Smooth muscle cell (in vitro differentiated cells): Measurements from ENCODE around the gene SOX1. TPM values are rescaled to one million over a fixed set of nuclear protein-coding genes. Genes with fewer than 3 reads are reported as not detected.

Experiments used
- DNase-seq: peaks from one replicate; lab custom pipeline; 2025; ENCODE audit not compliant: unreplicated experiment; lab: John Stamatoyannopoulos, UW
- H2AFZ ChIP-seq: fragments of 200-600 bp; sonication (generic); 2 replicates; pipeline ENCODE4 v1.6.0; 2016; ENCODE audit warnings: antibody characterized with exemption, low read depth, mild to moderate bottlenecking
- H3F3A ChIP-seq: fragments of 200-600 bp; sonication (generic); 2 replicates; pipeline ENCODE4 v1.6.0; 2017; ENCODE audit warnings: antibody characterized with exemption, low read depth
- H3K27ac ChIP-seq: fragments of 200-600 bp; sonication (generic); 2 replicates; pipeline ENCODE4 v1.5.1; 2016; ENCODE audit warnings: low read depth, mild to moderate bottlenecking
- H3K27me3 ChIP-seq: fragments of 200-600 bp; sonication (generic); 2 replicates; pipeline ENCODE4 v1.6.1; 2016; ENCODE audit warnings: low read depth, mild to moderate bottlenecking
- H3K36me3 ChIP-seq: fragments of 200-600 bp; sonication (generic); 2 replicates; pipeline ENCODE4 v1.5.1; 2016; ENCODE audit warnings: low read depth
- H3K4me1 ChIP-seq: fragments of 200-600 bp; sonication (generic); 2 replicates; pipeline ENCODE4 v1.5.1; 2016; ENCODE audit warnings: low read depth
- H3K4me2 ChIP-seq: fragments of 200-600 bp; sonication (generic); 2 replicates; pipeline ENCODE4 v1.6.0; 2016; ENCODE audit warnings: mild to moderate bottlenecking
- H3K4me3 ChIP-seq: fragments of 200-600 bp; sonication (generic); 2 replicates; pipeline ENCODE4 v1.5.1; 2016; ENCODE audit warnings: mild to moderate bottlenecking
- H3K79me2 ChIP-seq: fragments of 200-600 bp; sonication (generic); 2 replicates; pipeline ENCODE4 v1.6.0; 2016; ENCODE audit warnings: low read depth, mild to moderate bottlenecking
- H3K9ac ChIP-seq: fragments of 200-600 bp; sonication (generic); 2 replicates; pipeline ENCODE4 v1.6.0; 2016; ENCODE audit warnings: low read depth
- H3K9me3 ChIP-seq: fragments of 200-600 bp; sonication (generic); replicated peaks from 2 replicates; pipeline ENCODE4 v1.5.1; 2016; ENCODE audit warnings: low read depth
- H4K20me1 ChIP-seq: fragments of 200-600 bp; sonication (generic); 2 replicates; pipeline ENCODE4 v1.6.0; 2016; ENCODE audit warnings: low read depth
- WGBS: methylation state at CpG from one replicate; pipeline ENCODE4 v1.1.7; 2016; ENCODE audit warnings: low lambda C conversion rate; 5-methylcytosine and 5-hydroxymethylcytosine counted together
- polyA plus RNA-seq: library from polyadenylated mRNA; unstranded; fragments of >200 nt; fragmentation: Nextera tagmentation; extraction: Ambion mirVana; gene quantifications from 2 replicates; pipeline ENCODE4 v1.2.1, GENCODE V29; 2016
- total RNA-seq: library from RNA; depleted of rRNA; stranded (reverse); fragments of >200 nt; gene quantifications from 2 replicates; pipeline ENCODE4 v1.2.3, GENCODE V29; 2014
- TF ChIP-seq, protein P1 (sequence below): fragments of 200-600 bp; sonication (generic); IDR thresholded peaks from 2 replicates; pipeline ENCODE4 v1.5.1; 2017; ENCODE audit warnings: borderline replicate concordance, mild to moderate bottlenecking, antibody characterized with exemption; ENCODE audit not compliant: insufficient read depth, poor library complexity, severe bottlenecking

Gene SOX1
- total and polyA plus RNA-seq, 2 experiments from 2014 or later: not detected

DNA sequence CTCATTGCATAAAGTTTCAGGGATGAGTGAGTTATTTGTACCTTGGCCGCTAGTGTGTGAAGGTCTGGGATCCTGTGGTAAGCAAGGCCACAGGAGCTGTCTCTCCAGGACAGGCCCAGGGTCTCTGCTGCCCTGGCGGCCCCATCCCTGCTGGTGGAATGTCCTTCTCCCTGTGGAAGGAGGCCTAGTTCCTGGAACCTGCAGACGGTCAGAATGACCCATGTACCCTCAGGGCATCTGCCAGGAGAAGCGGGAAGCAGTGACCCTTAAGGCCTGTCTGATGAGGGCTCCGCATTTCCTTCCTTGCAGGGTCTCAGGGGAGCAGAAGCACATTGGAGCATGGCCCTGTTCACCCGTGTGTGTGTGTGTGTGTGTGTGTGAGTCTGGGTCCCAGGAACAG lies 32.1 kb upstream of the SOX1 start:
- no peaks in the 10 kb centered on the region for H3F3A ChIP-seq
- H4K20me1 ChIP-seq: no peaks in the 10 kb centered on the region
- peaks cover 3% of the 10 kb centered on the region for H3K4me1 ChIP-seq
- H3K4me2 ChIP-seq: no peak overlapping the region
- no peak overlapping the region for H3K9ac ChIP-seq
- H3K27me3 ChIP-seq: peaks cover 15% of the 10 kb centered on the region
- DNase-seq: no peak
- no peak overlapping the region for H2AFZ ChIP-seq
- TF ChIP-seq, protein P1, sequence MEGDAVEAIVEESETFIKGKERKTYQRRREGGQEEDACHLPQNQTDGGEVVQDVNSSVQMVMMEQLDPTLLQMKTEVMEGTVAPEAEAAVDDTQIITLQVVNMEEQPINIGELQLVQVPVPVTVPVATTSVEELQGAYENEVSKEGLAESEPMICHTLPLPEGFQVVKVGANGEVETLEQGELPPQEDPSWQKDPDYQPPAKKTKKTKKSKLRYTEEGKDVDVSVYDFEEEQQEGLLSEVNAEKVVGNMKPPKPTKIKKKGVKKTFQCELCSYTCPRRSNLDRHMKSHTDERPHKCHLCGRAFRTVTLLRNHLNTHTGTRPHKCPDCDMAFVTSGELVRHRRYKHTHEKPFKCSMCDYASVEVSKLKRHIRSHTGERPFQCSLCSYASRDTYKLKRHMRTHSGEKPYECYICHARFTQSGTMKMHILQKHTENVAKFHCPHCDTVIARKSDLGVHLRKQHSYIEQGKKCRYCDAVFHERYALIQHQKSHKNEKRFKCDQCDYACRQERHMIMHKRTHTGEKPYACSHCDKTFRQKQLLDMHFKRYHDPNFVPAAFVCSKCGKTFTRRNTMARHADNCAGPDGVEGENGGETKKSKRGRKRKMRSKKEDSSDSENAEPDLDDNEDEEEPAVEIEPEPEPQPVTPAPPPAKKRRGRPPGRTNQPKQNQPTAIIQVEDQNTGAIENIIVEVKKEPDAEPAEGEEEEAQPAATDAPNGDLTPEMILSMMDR: no peak
- H3K9me3 ChIP-seq: no peaks in the 10 kb centered on the region
- H3K36me3 ChIP-seq: no peaks in the 10 kb centered on the region
- no peak overlapping the region for H3K27ac ChIP-seq
- no peak overlapping the region for H3K4me3 ChIP-seq
- no peaks in the 10 kb centered on the region for H3K79me2 ChIP-seq
- 74% methylated on average over 6 of the region's 6 CpGs for WGBS

DNA sequence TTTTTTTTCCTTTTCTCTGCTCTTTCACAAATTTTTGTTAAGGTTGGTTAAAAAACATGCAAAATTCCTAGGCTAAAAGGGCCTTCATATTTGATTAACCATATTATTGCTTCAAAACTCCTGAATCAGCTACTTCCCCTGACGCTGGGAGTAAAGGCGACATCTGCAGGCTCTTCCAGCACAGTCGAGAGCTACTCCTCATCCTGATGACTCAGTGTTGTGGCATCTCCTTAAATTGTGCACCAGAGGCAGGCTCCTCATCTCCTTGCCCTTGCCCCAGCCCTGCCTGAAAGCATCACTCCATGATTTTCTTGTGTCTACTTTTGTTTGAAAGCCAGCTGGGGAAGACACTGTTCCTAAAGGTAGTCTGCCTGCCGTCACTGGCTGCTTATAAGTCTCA lies 24.5 kb upstream of the SOX1 start:
- H2AFZ ChIP-seq: no peak overlapping the region
- H3K4me2 ChIP-seq: no peak overlapping the region
- no peaks in the 10 kb centered on the region for H3K9me3 ChIP-seq
- 44% methylated on average over 4 of the region's 4 CpGs for WGBS
- peaks cover 33% of the 10 kb centered on the region for H3K27me3 ChIP-seq
- H3K4me1 ChIP-seq: no peaks in the 10 kb centered on the region
- DNase-seq: no peak
- H3K27ac ChIP-seq: no peak overlapping the region
- no peaks in the 10 kb centered on the region for H4K20me1 ChIP-seq
- no peaks in the 10 kb centered on the region for H3K79me2 ChIP-seq
- H3K9ac ChIP-seq: no peak overlapping the region
- TF ChIP-seq, protein P1: no peak
- no peak overlapping the region for H3K4me3 ChIP-seq
- H3F3A ChIP-seq: no peaks in the 10 kb centered on the region
- no peaks in the 10 kb centered on the region for H3K36me3 ChIP-seq

DNA sequence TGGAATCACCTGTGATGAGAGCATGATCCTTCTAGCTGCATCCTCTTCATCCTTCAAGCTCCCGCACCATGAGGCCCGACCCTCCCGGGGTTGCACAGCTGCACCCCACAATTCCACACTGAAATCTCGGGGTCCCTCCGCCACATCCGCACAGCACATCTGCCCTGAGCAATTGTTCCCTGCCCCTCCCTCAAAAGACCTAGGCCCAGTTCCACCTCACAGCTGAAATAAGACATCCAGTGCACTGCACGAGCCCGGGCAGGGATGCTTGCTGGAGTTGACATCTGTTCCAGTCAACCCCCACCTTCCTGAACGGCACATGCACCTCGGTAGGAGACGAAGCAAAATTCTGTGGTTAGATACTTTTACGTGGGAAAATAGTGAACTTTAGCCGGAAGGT lies 14.7 kb upstream of the SOX1 start:
- no peak overlapping the region for H3K9ac ChIP-seq
- no peaks in the 10 kb centered on the region for H3F3A ChIP-seq
- no peak overlapping the region for H3K4me3 ChIP-seq
- no peaks in the 10 kb centered on the region for H3K9me3 ChIP-seq
- peaks cover 21% of the 10 kb centered on the region for H3K4me1 ChIP-seq
- DNase-seq: no peak
- WGBS: 63% methylated on average over 13 of the region's 13 CpGs
- no peak overlapping the region for H2AFZ ChIP-seq
- peaks cover 93% of the 10 kb centered on the region for H3K27me3 ChIP-seq
- H3K27ac ChIP-seq: no peak overlapping the region
- no peaks in the 10 kb centered on the region for H3K79me2 ChIP-seq
- no peaks in the 10 kb centered on the region for H3K36me3 ChIP-seq
- TF ChIP-seq, protein P1: no peak
- no peaks in the 10 kb centered on the region for H4K20me1 ChIP-seq
- H3K4me2 ChIP-seq: no peak overlapping the region

DNA sequence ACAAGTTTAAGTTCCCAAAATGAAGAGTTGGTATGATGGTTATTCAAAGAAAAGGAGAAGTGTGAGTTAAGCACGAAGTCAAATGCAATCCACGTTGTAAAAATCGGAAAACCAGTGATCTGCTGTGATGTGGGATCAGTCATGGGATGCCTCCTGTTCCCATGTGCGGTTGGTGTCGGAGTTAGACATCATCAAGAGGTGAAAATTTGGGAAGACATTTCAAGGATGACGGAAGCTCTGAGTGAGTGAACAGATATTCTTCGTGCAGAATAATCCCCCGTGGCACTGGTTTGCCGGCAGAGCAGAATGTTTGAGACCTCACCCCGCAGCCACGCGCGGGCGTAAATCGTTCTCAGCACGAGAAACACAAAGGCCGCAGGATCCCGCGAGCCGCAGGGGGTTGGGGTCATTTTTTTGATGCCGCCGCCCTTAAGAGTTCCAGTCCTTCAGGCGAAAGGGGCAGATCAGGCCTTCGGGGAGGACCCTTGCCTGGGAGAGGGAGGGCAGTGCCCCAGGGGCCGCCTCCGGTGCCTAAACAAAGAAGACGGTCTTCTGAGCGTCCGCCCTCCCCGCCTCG lies 13.7 kb upstream of the SOX1 start:
- Histone ChIP-seq H3K4me1 (peaks cover 28% of the 10 kb centered on the region), H3K9me3 (no peaks in the 10 kb centered on the region), H3K4me2 (no peak overlapping the region), H3K27ac (no peak overlapping the region), H3K27me3 (peaks cover 99% of the 10 kb centered on the region), H3K79me2 (no peaks in the 10 kb centered on the region), H3K9ac (no peak overlapping the region), H4K20me1 (no peaks in the 10 kb centered on the region), H2AFZ (no peak overlapping the region), H3K36me3 (no peaks in the 10 kb centered on the region), H3K4me3 (no peak overlapping the region), H3F3A (no peaks in the 10 kb centered on the region)
- TF ChIP-seq, protein P1: no peak
- no peak for DNase-seq
- 4% methylated on average over 31 of the region's 31 CpGs for WGBS
